Measurements from ENCODE around the gene SH3BP1. TPM values are rescaled to one million over a fixed set of nuclear protein-coding genes. Genes with fewer than 3 reads are reported as not detected.

The SH3BP1 gene
- total and polyA plus RNA-seq, 9 of the 15 experiments (the other 6 are each of a cell fraction or from before 2014, with no cell fraction given), result 0.10 to 36.2 (median 10.4) TPM

GRCh38 chr22:37674248-37674647, 34.8 kb downstream of the SH3BP1 start:
- peaks cover 2 to 57% of the 10 kb centered on the region in 2 experiments; a peak in 3 of 5 replicates for H3K4me1 ChIP-seq (replicated peaks in 1 of 2; ENCODE audit: control insufficient read depth in 2 of 2, insufficient read depth in 2 of 2, low read length in 2 of 2)
- no peaks in the 10 kb centered on the region for H3K9me3 ChIP-seq (replicated peaks; ENCODE audit: control insufficient read depth, insufficient read depth, low read depth, low read length)
- no peaks in the 10 kb centered on the region for H4K20me1 ChIP-seq (replicated peaks; ENCODE audit: control insufficient read depth, insufficient read depth, low read length)
- in situ Hi-C loops (cut with MboI), result no loop called here
- POLR2A ChIA-PET, result interaction anchor here (1.2 to 2.1 kb wide), 2 partner anchors 13 to 15 kb away, joined by 3 to 10 read pairs; no protein-coding TSS in a partner anchor
- ATAC-seq, result no peak
- peak overlapping the region in 1 of 2 experiments; percentile 68; a peak in 2 of 4 replicates for H3K9ac ChIP-seq (ENCODE audit: insufficient read depth in 1 of 2, low read depth in 2 of 2, low read length in 2 of 2)
- no peak for FAIRE-seq
- H3K4me2 ChIP-seq (ENCODE audit: insufficient read depth, low read length), result 0 out of 2 replicates have a peak overlapping the region, but pooled peaks have one; percentile 37
- H3K27ac ChIP-seq (ENCODE audit: extremely low read depth, low read depth, low read length), result peak overlapping the region; percentile 74; the same call in 2 of the 3 replicates
- BruUV-seq (replicated peaks), result no TSS peak
- no peak for DNase-seq (ENCODE audit: extremely low read depth in 1 of 4, low spot score in 3 of 4)
- H3K9me1 ChIP-seq (ENCODE audit: control insufficient read depth, insufficient read depth, low read length), result no peaks in the 10 kb centered on the region
- CTCF ChIA-PET (ENCODE audit: low intra/inter-chr PET ratio), result no interaction called here
- H3K27me3 ChIP-seq (ENCODE audit: control insufficient read depth in 2 of 2, insufficient read depth in 2 of 2, low read length in 2 of 2), result no peaks in the 10 kb centered on the region
- H3K36me3 ChIP-seq (ENCODE audit: control insufficient read depth, insufficient read depth, low read length), result peaks cover 5% of the 10 kb centered on the region; the same call in 1 of the 3 replicates
- H3K4me3 ChIP-seq, result no peak overlapping the region
- 77% methylated on average over 8 of the region's 12 CpGs for WGBS (ENCODE audit: insufficient coverage, low coverage, missing lambda C conversion rate)
- intact Hi-C loops (cut with micrococcal nuclease), result no loop called here
- H3K79me2 ChIP-seq (ENCODE audit: control insufficient read depth, insufficient read depth, low read length), result peaks cover 23% of the 10 kb centered on the region
- no peak overlapping the region for H2AFZ ChIP-seq (ENCODE audit: low read depth, low read length)
- no peak for TF ChIP-seq CEBPG (CRISPR knock-in tag; IDR thresholded peaks at IDR 0.05)
- no peak for TF ChIP-seq CEBPG (tag; conservative IDR thresholded peaks at IDR 0.05 in 1 of 2, IDR thresholded peaks at IDR 0.05 in 1 of 2)
- TF ChIP-seq ZNF778 (CRISPR knock-in tag; IDR thresholded peaks at IDR 0.05), result no peak
- TF ChIP-seq ZKSCAN1 (IDR thresholded peaks at IDR 0.05; ENCODE audit: low read depth, low read length), result 0 out of 2 replicates have a peak, but pooled peaks have one; percentile 40
- no peak for TF ChIP-seq PBX2 (CRISPR knock-in tag; IDR thresholded peaks at IDR 0.05; ENCODE audit: low read depth)
- TF ChIP-seq PBX2 (tag; conservative IDR thresholded peaks at IDR 0.05; ENCODE audit: low read depth), result no peak
- peak; percentile 51; the same call in 1 of the 2 replicates for TF ChIP-seq BCOR (IDR thresholded peaks at IDR 0.05)
